ENCODE results near the gene CHMP1B.
"Not testable (repeated sequence)": the region's sequence is repeated elsewhere in the genome, so short reads cannot be mapped to it uniquely, and the experiment has no call there.

CHMP1B gene

DNA sequence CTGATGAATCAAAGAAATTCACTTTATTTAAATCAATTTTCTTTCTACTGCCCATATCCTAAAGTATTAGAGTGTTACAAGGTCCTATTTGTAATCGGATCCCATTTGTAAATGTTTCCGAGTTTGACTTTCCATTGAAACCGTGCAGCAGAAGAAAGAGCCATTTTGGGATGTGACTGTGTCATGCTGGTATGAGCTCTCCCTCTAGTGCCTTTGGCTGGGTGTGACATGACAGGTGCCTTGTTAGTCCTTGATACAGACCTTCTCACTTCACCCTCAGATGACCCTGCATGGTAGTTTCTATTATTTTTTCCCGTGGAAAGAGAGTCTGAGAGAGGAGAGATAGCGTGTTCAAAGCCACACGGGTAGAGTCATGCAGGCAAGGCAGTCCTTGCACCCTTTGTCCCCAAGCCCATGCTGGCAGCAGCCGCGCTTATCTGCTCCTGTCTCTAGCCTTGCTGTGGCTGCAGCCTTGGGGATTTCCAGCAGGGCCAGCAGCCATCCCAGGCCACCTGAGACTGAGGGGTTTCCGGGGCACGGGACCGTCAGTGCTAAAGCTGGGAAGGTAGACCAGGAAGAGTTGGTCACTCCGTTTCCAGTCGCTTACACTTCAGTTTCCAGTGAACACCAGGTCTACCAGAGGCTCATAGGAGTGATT lies 21.4 kb downstream of the CHMP1B start:
- no peak for DNase-seq

DNA sequence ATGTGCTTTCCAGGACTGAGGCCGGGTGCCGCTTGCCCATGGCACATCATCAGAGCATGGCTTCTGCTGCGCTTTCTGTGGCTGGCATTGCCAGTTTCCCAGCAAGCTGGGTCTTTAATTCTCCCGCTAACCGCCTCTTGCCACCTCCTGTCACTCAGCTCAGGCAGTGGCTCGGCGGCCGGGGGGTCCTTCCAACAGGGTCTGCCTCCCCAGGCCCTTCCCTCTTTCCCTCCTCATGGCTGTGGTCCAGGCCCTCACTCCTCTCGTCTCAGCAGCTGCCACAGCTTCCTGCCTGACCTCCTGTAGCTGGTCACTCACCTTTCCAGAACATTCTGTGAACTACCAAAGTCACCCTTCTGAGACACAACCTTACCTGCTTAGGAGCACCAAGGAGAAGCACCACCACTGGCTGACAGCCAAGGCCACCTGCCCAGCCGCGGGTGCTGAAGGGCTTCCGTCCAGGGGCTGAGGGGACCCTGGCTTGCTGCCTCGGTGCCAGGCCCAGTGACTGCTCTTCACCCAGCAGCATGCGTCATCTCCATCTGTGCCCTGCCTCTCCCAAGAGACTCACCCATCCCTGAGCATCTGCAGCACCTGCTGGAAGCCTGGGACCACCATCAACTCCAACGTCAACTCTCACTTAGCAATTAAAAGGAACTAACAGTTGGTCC lies 22.6 kb downstream of the CHMP1B start:
- DNase-seq = no peak

DNA sequence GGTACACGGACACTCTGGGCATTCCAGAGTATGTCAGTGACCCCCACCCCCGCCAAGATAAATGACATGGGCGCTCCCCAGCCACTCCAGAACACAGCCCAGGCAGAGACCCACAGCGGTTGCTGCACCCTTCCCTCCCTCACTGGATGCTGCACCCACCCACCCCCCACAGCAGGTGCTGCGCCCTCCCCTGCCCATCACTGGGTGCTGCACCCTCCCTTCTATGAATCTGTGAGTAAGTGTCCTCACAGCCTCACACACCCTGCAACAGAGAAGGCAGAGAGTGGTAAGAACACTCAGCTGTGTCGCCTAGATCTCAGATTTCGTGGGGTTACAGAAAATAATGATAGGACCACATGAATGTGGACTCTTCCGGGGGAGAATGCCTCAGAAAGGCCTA lies 23.5 kb downstream of the CHMP1B start:
- no peak for DNase-seq

DNA sequence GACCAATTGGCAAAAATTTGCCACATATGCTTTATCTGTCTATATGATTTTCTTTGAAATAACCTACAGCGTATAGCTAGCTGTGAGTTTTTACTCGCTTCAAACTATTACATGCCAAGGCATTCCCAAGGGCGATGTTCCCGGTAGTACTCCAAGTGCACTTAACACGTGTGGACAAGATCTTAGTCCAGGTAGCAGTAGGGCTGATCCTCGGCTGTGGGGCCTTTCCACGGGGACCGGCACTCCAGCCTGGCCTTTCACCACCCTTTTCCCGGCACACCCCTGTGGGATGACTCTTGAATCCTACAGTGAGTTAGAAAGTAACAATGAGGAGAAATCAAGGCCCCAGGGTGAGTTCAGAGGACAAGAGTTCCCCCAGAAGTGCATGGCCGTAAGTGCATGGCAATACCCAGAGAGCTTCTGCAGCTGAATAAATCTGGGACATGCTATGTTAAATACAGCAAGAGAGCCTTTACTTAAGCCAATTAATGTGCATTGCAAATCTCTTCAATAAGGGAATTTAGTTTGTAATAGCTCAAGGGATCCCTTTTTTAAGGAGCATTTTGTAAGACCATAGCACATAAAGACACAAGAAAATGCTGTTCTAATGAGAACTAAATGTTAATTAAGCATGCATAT lies 26.4 kb downstream of the CHMP1B start:
- no peak for DNase-seq

DNA sequence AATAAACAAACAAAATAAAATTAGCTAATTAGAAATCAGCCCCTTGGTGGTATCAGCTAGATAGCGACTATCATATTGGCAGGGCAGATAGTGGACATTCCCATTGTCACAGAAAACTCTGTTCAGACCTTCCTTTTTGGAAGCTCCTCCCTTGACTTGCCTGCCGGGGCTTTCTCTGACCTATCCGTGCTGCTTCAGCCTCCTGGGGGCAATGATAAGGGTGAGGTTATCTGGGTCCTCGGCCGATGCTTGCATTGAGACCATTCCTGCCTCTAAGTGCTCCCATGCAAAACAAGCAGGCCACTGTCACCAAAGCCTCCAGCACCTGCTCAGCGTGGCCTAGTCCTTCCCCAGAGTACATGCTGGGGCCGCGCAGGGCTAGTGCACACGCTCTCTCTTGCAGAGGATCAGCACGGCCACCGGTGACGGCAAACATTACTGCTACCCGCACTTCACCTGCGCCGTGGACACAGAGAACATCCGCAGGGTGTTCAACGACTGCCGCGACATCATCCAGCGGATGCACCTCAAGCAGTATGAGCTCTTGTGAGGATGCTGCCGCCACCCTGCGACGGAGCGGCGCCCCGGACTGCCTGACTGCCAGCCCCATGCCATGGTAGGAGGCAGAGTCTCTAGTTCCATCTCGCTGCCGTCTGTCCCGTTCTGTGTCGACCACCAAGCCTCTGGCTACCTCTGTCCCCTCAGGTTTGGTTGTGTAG lies 29.5 kb downstream of the CHMP1B start:
- DNase-seq = no peak

DNA sequence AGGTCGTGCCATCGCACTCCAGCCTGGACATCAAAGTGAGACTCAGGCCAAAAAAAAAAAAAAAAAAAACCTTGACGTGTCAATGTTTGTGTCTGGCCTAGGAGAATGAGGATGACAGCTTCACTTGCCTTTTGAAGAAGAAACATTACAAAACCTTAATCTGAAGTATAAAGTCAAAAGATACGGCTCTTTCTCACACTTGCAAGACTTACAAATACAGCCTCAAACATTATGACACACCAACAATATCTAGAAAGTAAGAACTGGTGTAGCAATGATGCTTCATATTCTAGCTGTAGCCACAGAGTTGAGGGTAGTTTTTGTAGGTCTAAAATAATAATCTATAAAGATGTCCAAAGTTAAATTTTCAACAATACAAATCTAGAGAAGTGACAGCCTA lies 31.4 kb downstream of the CHMP1B start:
- DNase-seq = no peak

DNA sequence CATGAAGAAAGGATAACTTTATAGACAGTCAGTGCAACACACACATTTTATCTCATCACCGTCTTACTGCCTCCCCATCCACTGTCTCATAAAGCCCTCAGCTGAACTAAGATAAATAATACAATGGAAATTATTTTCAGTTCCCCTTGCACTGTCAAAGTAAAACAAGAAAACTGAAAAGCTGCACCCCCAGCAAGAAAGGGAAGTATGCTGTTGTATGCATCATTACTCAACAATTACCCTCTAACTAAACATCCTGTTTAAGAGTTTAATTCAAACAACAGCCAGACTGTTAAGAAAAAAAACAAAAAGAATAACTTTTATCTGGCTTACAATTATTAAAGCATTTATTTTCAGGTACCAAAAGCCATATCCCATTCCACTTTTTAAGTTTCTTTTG lies 31.9 kb downstream of the CHMP1B start:
- no peak for DNase-seq

DNA sequence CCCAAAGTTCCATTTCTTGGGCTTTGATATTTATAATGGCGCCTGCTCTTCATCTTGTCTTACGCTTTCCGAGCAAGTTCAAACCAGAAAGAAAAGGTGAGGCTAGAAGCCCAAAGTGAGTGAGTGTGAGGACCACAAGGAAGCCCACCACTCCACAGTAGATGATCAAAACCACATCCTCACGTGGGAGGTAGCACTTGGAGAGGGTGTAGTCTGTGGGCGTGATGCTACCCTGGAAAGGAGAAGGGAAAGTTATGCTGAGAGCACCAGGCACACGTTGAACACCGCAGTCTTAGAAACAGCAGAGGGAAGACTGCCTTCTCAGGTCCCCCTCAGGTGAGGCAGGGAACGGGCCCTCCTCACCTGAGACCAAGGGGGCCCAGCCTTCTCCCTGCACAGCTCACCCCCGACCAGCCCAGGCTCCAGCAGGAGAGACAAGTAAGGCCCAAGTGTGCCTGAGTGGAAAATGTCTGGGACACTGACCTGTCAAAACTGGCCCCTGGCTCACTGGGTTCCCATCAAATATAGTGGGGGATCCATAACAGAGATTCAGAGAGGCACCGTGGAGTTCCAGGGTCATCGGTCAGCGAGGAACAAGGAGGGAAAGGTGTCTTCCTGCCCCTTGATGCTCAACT lies 33.3 kb downstream of the CHMP1B start:
- no peak for DNase-seq

DNA sequence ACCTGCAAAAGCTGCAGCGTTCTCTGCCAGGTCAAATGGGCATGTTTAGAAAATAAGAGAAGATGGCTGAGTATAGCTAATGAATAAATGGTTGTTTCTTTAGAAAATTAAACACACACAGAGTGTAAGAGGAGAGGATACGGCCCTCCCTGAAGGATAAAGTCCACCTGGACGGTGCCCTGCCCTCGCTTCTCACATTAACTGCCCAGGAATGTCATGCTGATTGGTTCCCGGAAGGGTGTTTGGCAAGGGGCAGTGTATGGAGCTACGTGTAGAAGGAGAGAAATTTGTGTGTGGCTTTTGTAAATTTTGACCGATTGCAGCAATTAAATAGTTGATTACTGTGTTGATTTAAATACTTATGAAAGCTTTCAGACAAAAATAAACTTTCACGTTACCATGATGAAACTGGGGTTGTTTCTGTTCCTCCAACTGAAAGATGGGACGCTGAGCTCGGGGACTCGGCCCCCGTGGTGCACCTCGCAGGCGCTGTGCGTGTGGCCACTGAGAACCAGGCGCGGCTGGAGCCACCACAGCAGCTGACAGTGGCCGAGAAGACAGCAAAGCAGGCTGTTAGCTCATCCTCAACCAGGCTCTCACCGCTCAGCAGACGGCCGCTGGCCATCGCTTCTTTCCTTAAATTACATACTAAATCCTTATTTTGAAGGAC lies 34.2 kb downstream of the CHMP1B start:
- DNase-seq = no peak

DNA sequence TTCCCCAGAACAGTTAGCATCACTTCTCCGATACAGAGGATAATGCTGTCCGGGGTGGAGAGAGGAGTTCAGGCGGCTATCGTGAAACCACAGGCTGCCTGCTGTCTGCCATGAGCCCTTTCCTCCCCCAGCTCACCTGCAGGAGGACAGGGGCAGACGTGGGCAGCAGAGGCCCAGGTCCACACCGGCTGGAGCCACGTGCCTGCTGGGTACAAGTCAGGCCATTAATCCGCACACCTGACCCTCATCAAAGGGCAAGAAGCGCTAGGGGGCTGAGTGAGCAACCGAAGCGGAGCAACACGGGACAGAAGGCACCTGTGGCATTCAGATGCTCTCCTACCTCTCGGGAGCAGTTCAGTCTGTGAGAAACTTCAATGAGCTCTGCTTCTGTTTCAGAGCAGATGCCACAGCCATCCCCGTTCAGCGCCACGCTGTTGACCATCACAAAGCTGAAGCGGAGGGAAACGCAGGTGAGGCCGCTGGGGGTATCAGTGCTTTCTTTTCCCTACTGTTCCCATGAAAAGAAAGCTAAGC lies 35.4 kb downstream of the CHMP1B start:
- DNase-seq = no peak

DNA sequence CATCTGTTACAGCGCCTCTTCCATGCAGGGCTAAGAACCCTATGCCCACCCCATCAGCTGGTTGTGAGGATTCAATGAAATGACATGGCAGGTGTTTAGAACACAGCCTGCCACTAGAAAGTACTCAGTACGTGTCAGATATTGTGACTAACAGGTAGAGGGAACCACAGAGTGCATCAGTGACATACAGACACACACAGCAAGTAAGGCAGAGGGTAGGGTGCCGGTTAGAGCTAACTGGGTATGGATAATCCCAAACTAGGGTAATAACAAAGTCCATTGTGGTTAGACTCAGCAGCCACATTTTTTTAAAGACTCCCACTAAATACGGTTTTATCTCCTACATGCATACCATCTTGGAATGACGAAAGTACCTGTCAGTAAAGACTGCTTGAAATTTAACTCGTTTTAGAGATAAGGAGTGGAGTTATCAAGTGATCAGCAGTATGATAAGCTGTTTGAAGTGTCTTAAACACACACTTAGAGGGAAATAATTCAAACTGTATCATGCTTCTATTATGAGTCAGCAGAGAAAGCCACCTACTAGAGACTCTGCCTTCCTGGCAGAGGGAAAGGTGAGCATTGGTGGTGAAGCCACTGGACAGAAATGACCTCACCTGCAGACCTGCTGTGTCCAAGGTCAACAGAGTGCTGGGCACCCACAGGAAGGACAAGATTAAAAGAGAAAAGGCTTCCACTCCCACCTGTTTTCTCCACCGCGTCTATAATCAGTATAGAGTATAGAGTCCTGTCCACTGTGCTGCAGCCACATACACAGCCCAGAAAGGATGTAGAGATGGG lies 36.3 kb downstream of the CHMP1B start:
- no peak for DNase-seq

DNA sequence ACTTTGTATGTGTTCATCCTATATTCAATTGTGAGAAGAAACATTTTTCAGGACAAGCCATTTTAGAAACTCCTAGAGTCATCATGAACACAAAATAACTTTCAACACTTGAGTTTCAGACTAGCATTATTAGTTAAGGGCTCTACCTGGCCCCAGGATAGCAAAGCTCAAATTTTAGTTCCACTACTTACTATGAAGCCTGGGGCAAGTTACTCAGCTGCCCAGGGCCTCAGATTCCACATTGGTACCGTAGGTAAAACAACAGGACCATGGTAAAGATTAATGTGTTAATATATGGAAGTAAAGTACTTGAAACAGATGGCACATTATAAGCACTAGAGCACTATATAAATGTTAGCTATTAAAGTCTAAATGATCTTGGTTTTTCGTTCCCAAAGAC lies 37.5 kb downstream of the CHMP1B start:
- no peak for DNase-seq

DNA sequence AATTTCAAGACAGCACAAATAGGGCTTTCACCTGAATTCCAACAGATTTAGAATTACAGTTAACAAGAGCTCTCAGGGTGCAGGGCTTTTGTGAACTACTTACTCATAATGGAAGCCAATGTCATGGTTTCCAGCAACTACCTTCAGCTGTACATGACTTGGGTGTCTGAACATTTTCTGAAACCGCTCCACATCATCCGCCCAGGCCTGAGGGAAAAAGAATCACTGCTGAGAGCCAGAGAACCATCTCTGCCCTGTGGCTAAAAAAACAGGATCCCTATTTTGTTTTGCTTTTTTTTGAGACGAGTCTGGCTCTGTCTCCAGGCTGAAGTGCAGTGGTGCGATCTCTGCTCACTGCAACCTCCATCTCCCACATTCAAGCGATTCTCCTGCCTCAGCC lies 38.1 kb downstream of the CHMP1B start:
- no peak for DNase-seq

DNA sequence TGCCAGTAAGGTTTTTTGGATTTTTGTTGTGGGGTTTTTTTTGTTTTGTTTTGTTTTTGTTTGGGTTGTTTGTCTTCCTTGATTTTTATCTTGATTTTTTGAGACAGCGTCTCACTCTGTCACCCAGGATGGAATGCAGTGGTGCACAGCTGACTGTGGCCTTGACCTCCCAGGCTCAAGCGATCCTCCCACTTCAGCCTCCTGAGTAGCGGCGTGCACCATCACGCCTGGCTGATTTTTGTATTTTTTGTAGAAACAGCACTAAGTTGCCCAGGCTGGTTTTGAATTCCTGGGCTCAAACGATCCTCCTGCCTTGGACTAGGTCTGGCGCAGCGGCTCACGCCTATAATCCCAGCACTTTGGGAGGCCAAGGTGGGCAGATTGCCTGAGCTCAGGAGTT lies 40.5 kb downstream of the CHMP1B start:
- DNase-seq = no peak

DNA sequence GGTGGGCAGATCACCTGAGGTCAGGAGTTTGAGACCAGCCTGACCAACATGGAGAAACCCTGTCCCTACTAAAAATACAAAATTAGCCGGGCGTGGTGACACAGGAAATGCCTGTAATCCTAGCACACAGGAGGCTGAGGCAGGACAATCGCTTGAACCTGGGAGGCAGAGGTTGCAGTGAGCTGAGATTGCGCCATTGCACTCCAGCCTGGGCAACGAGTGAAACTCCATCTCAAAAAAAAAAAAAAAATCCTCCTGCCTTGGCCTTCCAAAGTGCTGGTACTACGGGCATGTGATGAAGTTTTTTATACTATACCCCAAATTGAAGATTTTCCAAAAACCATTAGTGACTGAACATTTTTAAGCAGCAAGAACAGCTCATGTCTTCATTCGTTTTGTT lies 41.2 kb downstream of the CHMP1B start:
- not testable (repeated sequence) for DNase-seq

DNA sequence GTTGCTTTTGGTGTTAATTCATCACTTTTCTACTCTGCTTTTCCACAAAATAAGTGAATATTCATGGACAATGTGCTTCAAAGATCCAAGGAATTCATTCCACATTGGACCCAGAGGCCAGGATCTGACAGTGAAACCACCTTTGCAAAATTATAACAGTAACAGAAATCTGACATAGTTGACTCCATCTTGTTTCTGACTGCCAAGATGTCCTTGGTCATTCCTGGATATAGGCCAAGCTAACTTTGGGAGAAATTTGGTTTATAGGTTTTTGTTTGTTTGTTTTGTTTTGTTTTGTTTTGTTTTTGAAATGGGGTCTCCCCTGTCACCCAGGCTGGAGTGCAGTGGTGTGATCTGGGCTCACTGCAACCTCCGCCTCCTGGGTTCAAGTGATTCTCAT lies 46.6 kb downstream of the CHMP1B start:
- no peak for DNase-seq

DNA sequence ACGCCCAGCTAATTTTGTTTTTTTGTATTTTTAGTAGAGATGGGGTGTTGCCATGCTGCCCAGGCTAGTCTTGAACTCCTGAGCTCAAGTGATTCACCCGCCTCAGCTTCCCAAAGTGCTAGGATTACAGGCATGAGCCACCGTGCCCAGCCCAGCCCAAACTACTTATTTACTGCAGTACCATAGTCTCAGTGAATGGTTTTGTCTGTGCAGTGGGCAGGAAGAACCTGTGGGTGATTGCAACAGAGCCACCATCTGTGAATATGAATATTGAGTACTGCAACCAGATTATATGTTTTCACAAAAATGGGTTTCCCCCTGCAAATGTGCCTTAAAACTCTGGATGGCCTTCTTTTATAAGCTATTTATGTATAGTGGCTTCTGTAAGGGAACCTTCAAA lies 47.9 kb downstream of the CHMP1B start:
- DNase-seq = no peak

DNA sequence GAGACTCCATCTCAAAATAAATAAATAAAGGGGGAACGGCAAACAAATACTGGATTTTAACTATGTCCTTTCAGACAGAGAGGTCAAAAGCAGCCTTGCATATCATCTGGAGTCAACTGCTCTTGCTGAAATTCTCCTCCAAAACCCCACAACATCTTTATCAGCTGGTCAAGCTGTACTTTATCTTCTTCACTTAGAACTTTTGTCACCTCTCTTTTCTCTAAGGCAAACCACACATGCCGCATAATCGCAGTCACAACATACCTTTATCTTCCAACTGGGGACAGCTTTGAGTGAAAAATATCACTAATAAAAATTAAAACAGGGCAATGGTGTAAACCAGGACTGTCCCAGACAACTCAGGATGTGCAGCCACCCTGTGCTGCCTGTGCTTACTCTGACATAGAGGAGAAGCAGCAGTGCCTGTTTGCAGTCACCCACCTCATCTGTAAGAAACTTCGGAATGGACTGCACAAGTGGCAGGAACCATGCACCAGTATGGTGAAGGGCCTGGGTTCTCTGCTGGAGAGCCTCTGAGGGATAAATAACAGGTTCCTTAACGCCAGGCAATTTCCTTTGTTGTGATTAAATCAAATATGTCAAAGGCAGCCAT lies 50.7 kb downstream of the CHMP1B start:
- no peak for DNase-seq

DNA sequence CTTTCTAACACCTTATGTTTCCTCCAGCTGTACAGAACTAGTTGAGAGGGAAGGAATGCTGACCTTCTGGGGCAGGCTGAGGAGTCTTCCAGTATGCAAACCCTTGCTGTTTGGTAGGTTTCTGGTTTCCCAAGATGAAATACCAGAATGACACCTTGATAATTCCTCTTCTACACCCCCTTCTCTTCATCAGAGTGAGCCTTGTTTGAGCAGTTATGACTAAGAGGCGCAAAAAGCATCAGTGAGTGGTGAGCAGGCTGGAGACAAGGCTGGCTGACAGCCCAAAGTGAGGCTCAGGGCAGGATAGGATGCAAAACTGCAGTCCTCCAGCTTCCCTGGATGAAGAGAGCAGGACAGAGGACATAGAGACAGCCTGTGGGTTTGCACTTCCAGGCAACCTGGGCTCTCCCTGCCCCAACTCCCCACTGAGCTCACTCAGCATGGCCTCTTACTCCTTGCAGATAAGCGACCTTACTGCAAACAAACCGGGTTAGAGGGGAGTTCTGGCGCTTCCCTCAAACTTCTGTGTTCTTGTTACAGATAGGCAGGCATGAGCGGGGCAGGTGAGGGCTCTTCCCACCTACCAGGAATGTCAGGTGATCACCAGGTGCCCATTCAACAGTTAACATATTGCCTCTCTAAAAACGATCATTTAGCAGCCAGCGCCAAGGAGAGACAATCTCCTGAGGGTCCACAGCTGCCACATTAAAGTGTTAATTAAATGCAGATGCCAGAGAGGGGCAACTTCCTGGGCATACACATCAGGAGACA lies 51.5 kb downstream of the CHMP1B start:
- no peak for DNase-seq

Measured in activated CD4-positive, alpha-beta T cell treated with anti-CD3 and anti-CD28 coated beads, Interleukin-2, amount 50 U/mL, for 48 hours (primary cell).